Measurements from ENCODE around the gene THSD7B.

DNA sequence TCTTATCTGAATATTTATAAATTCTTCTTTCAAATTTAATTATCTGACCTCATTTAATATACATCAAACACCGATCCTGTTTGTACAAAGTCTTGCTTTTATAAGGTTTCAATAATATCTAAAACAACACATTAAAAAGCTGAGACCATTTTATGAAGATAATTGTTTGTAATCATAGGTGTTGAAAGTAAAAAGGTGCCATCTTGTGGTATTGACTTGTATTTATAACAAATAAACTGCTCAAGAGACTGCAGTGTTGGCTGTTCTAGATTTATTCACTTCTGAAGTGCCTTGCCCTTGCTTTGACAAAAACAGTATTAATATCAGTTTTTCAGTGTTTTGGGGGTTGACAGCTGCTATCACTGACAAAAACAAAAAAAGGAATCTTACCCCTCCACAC is 912.1 kb downstream of the THSD7B start:
- TF ChIP-seq TEAD4 (IDR thresholded peaks at IDR 0.05; ENCODE audit: low read depth, low read length) = no peak
- TF ChIP-seq GABPA (IDR thresholded peaks at IDR 0.05; ENCODE audit: borderline replicate concordance, insufficient read depth, low read length) = no peak
- no peak for TF ChIP-seq JUND (IDR thresholded peaks at IDR 0.05; ENCODE audit: low read length)
- TF ChIP-seq, protein P1, sequence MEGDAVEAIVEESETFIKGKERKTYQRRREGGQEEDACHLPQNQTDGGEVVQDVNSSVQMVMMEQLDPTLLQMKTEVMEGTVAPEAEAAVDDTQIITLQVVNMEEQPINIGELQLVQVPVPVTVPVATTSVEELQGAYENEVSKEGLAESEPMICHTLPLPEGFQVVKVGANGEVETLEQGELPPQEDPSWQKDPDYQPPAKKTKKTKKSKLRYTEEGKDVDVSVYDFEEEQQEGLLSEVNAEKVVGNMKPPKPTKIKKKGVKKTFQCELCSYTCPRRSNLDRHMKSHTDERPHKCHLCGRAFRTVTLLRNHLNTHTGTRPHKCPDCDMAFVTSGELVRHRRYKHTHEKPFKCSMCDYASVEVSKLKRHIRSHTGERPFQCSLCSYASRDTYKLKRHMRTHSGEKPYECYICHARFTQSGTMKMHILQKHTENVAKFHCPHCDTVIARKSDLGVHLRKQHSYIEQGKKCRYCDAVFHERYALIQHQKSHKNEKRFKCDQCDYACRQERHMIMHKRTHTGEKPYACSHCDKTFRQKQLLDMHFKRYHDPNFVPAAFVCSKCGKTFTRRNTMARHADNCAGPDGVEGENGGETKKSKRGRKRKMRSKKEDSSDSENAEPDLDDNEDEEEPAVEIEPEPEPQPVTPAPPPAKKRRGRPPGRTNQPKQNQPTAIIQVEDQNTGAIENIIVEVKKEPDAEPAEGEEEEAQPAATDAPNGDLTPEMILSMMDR (IDR thresholded peaks at IDR 0.05; ENCODE audit: control extremely low read depth in 1 of 3, insufficient read depth in 1 of 3, low read depth in 1 of 3, low read length in 3 of 3) = peak in 2 of 3 experiments; percentile 1 to 10; a peak in 1 of 4 replicates
- TF ChIP-seq CEBPB (IDR thresholded peaks at IDR 0.05; ENCODE audit: low read depth, low read length) = no peak
- no peak for TF ChIP-seq TBP (IDR thresholded peaks at IDR 0.05; ENCODE audit: low read depth, low read length)
- TF ChIP-seq, protein P2, sequence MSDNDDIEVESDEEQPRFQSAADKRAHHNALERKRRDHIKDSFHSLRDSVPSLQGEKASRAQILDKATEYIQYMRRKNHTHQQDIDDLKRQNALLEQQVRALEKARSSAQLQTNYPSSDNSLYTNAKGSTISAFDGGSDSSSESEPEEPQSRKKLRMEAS (IDR thresholded peaks at IDR 0.05) = no peak
- TF ChIP-seq EP300 (IDR thresholded peaks at IDR 0.05; ENCODE audit: borderline replicate concordance in 1 of 2, low read depth in 2 of 2, low read length in 2 of 2) = no peak
- no peak for TF ChIP-seq TAF7 (optimal IDR thresholded peaks at IDR 0.05; ENCODE audit: borderline replicate concordance, low read depth, low read length)
- TF ChIP-seq ZNF274 (IDR thresholded peaks at IDR 0.05; ENCODE audit: borderline replicate concordance, extremely low read depth, low read length) = no peak
- no peak for TF ChIP-seq KDM5A (IDR thresholded peaks at IDR 0.05; ENCODE audit: low read length)
- TF ChIP-seq, protein P3, sequence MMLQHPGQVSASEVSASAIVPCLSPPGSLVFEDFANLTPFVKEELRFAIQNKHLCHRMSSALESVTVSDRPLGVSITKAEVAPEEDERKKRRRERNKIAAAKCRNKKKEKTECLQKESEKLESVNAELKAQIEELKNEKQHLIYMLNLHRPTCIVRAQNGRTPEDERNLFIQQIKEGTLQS (IDR thresholded peaks at IDR 0.05; ENCODE audit: insufficient read depth, low read depth, low read length) = no peak
